OCI-LY3 (cell line): ENCODE data around the gene PIK3C3.

Source experiments
- H2AFZ ChIP-seq: fragments of 200-600, 300-600 bp; shearing (Covaris generic); 2 replicates; pipeline ENCODE4 v1.6.0; 2014; ENCODE audit warnings: antibody characterized with exemption, low read depth, low read length
- H3K27ac ChIP-seq: fragments of 200-600, 300-600 bp; sonication (generic); 2 replicates; pipeline ENCODE4 v1.5.1; 2014; ENCODE audit warnings: mild to moderate bottlenecking, low read length, moderate library complexity, mixed read lengths
- H3K27me3 ChIP-seq: fragments of 200-600, 300-600 bp; sonication (generic); 2 replicates; pipeline ENCODE4 v1.6.1; 2014; ENCODE audit warnings: low read depth, low read length, mixed read lengths
- H3K36me3 ChIP-seq: fragments of 200-600, 300-600 bp; sonication (generic); replicated peaks from 2 replicates; pipeline ENCODE3; 2014; ENCODE audit warnings: low read depth, low read length, mixed read lengths
- H3K4me1 ChIP-seq: fragments of 300-600, 200-600 bp; sonication (generic); 2 replicates; pipeline ENCODE4 v1.6.1; 2014; ENCODE audit warnings: low read length, mixed read lengths
- H3K4me2 ChIP-seq: fragments of 200-600, 300-600 bp; sonication (generic); 2 replicates; pipeline ENCODE4 v1.6.1; 2014; ENCODE audit warnings: low read length, mixed read lengths
- H3K4me3 ChIP-seq: fragments of 300-600, 200-600 bp; sonication (generic); 2 replicates; pipeline ENCODE4 v1.5.1; 2014; ENCODE audit warnings: antibody characterized with exemption, mild to moderate bottlenecking, low read length, moderate library complexity
- H3K79me2 ChIP-seq: fragments of 300-600, 200-600 bp; shearing (Covaris generic); 2 replicates; pipeline ENCODE4 v1.6.1; 2014; ENCODE audit warnings: mild to moderate bottlenecking, low read length, mixed read lengths
- H3K9ac ChIP-seq: fragments of 300-600, 200-600 bp; shearing (Covaris generic); 2 replicates; pipeline ENCODE4 v1.6.0; 2014; ENCODE audit warnings: mild to moderate bottlenecking, low read length, moderate library complexity
- H3K9me3 ChIP-seq: fragments of 200-600, 300-600 bp; shearing (Covaris generic); 2 replicates; pipeline ENCODE4 v1.6.1; 2014; ENCODE audit warnings: low read length, mixed read lengths; ENCODE audit not compliant: insufficient read depth
- H4K20me1 ChIP-seq: fragments of 200-600, 300-600 bp; sonication (generic); 2 replicates; pipeline ENCODE4 v1.6.1; 2016; ENCODE audit warnings: low read length, mixed read lengths; ENCODE audit not compliant: insufficient read depth
- EZH2phosphoT487 ChIP-seq: fragments of 200-600 bp; shearing (Covaris generic); IDR thresholded peaks from 2 replicates; pipeline ENCODE4 v1.6.1; 2018; ENCODE audit warnings: antibody characterized with exemption, mixed run types, low read depth
- TF ChIP-seq, protein P1 (sequence below): fragments of 200-600, 300-600 bp; sonication (generic); IDR thresholded peaks from 2 replicates; pipeline ENCODE4 v1.5.1; 2014; ENCODE audit warnings: antibody characterized with exemption, low read length, low read depth

Gene PIK3C3

DNA sequence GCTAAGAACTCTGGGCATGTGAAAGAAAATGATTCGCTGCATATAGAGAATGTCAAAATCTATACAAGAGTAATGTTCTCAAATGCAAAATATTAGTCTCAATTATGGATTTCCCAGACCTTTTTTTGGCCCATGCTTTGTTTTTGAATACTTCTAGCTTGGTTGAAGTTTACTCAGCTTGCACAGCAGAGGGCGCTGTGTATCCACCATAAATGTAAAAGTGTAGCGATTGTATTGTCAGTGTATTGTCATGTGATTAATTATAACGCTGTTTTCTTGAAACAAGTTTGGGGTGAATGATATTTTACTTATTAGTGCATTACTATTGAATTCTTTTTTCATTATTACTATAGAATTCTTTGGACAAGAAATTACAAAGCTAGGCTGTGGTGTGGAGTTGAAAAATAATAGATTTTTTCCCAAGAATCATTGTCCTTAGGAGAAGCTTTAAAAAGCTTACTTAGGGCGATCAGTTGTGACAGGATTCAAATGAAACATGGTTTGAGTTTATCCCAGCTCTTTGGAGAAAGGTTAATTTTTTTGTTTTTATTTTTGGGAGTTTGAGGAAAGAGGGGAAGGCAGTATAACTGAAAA, 98.3 kb downstream of the PIK3C3 start:
- H3K36me3 ChIP-seq = peaks cover 21% of the 10 kb centered on the region
- TF ChIP-seq, protein P1, sequence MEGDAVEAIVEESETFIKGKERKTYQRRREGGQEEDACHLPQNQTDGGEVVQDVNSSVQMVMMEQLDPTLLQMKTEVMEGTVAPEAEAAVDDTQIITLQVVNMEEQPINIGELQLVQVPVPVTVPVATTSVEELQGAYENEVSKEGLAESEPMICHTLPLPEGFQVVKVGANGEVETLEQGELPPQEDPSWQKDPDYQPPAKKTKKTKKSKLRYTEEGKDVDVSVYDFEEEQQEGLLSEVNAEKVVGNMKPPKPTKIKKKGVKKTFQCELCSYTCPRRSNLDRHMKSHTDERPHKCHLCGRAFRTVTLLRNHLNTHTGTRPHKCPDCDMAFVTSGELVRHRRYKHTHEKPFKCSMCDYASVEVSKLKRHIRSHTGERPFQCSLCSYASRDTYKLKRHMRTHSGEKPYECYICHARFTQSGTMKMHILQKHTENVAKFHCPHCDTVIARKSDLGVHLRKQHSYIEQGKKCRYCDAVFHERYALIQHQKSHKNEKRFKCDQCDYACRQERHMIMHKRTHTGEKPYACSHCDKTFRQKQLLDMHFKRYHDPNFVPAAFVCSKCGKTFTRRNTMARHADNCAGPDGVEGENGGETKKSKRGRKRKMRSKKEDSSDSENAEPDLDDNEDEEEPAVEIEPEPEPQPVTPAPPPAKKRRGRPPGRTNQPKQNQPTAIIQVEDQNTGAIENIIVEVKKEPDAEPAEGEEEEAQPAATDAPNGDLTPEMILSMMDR = peak; percentile 99
- no peak for TF ChIP-seq EZH2phosphoT487
- no peak overlapping the region for H3K9ac ChIP-seq
- H3K4me1 ChIP-seq = peaks cover 5% of the 10 kb centered on the region; the same call in 1 of the 2 replicates
- no peaks in the 10 kb centered on the region for H3K9me3 ChIP-seq
- peak overlapping the region; percentile 35 for H3K4me2 ChIP-seq
- H4K20me1 ChIP-seq = no peaks in the 10 kb centered on the region
- no peak overlapping the region for H3K27ac ChIP-seq
- no peaks in the 10 kb centered on the region for H3K79me2 ChIP-seq
- 0 out of 2 replicates have a peak overlapping the region, but pooled peaks have one; percentile 1 for H3K4me3 ChIP-seq
- H2AFZ ChIP-seq = no peak overlapping the region
- H3K27me3 ChIP-seq = no peaks in the 10 kb centered on the region

GRCh38 chr18:42064109-42064508, 109.1 kb downstream of the PIK3C3 start:
- H3K4me2 ChIP-seq = no peak overlapping the region

DNA sequence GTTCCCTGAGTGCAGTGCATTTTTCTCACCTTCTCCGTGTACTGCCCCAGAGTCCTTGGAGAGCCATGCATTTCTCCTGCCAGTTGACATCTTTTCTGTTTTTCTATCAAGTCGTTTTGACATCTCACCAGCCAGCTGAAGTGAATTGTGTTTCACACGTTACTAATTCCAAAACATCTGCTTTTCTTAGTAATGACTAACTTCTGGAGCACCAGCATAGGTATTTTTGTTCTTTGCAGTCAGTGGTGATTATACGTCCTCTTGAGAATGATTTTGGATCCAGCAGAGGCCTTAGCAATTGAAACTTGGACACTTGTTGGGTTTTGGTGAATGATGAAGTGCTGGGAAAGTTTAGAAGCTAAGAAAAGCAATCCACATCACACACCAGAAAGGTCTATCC, 112.5 kb downstream of the PIK3C3 start:
- Histone ChIP-seq H3K4me2 (no peak overlapping the region), H3K9me3 (no peaks in the 10 kb centered on the region), H3K79me2 (no peaks in the 10 kb centered on the region), H2AFZ (no peak overlapping the region), H3K9ac (no peak overlapping the region), H3K4me3 (no peak overlapping the region), H3K27ac (no peak overlapping the region), H3K4me1 (peaks cover 12% of the 10 kb centered on the region), H4K20me1 (no peaks in the 10 kb centered on the region), H3K36me3 (peaks cover 36% of the 10 kb centered on the region), H3K27me3 (no peaks in the 10 kb centered on the region)
- TF ChIP-seq, protein P1 = no peak
- TF ChIP-seq EZH2phosphoT487 = no peak

More at GRCh38 chr18:42064109-42064508, 109.1 kb downstream of the PIK3C3 start:
- Histone ChIP-seq H3K27ac (no peak overlapping the region), H3K9me3 (no peaks in the 10 kb centered on the region), H3K36me3 (peaks cover 16% of the 10 kb centered on the region), H3K9ac (no peak overlapping the region), H4K20me1 (no peaks in the 10 kb centered on the region), H3K27me3 (no peaks in the 10 kb centered on the region), H3K4me3 (no peak overlapping the region), H3K4me1 (peaks cover 12% of the 10 kb centered on the region), H2AFZ (no peak overlapping the region), H3K79me2 (no peaks in the 10 kb centered on the region)
- no peak for TF ChIP-seq EZH2phosphoT487
- TF ChIP-seq, protein P1 = no peak

DNA sequence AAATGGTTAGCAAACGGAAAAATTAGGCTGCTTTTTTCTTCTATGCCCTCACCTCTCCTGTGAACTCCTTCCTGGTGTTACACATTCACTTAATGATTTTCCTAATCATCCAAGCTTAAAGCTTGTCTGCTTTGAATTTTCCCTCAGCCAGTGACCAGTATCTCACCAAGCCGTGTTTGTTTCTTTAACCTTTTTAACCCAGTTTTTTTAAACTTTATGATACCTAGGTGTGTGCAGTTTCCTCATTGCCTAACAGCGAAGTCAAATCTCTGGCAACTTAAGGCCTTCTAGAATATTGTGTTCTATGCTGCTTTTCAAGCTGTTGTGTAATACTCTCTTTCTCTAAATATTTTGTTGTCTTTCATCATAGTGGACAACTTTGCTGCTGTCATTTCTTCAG, 113.0 kb downstream of the PIK3C3 start:
- Histone ChIP-seq H3K9me3 (no peaks in the 10 kb centered on the region), H4K20me1 (no peaks in the 10 kb centered on the region), H3K36me3 (peaks cover 41% of the 10 kb centered on the region), H3K9ac (no peak overlapping the region), H3K4me2 (no peak overlapping the region), H3K4me3 (no peak overlapping the region), H3K27ac (no peak overlapping the region), H3K27me3 (no peaks in the 10 kb centered on the region), H3K79me2 (no peaks in the 10 kb centered on the region), H3K4me1 (peaks cover 12% of the 10 kb centered on the region), H2AFZ (no peak overlapping the region)
- TF ChIP-seq EZH2phosphoT487 = no peak
- TF ChIP-seq, protein P1 = no peak
